MM.1S (cell line): Measurements from ENCODE around the gene TMBIM4.
A peak's percentile ranks its signal among the peaks of the same experiment; 100 is the strongest.

Source experiments
- DNase-seq: peaks from one replicate; pipeline ENCODE4 v3.0.0-alpha.2; 2015
- H2AFZ ChIP-seq: fragments of 300-600 bp; sonication (generic); 2 replicates; pipeline ENCODE4 v1.6.0; 2016; ENCODE audit warnings: antibody characterized with exemption, low read length
- H3F3A ChIP-seq: fragments of 300-600 bp; sonication (generic); 2 replicates; pipeline ENCODE4 v1.6.1; 2016; ENCODE audit warnings: mild to moderate bottlenecking, antibody characterized with exemption, low read length, moderate library complexity, mixed read lengths; ENCODE audit not compliant: insufficient read depth
- H3K27ac ChIP-seq: fragments of 300-600 bp; sonication (generic); 2 replicates; pipeline ENCODE4 v1.5.1; 2016; ENCODE audit warnings: mild to moderate bottlenecking, low read length
- H3K27me3 ChIP-seq: fragments of 300-600 bp; sonication (generic); replicated peaks from 2 replicates; pipeline ENCODE4 v1.6.0; 2016; ENCODE audit warnings: low read length; ENCODE audit not compliant: insufficient read depth
- H3K36me3 ChIP-seq: fragments of 300-600 bp; sonication (generic); replicated peaks from 2 replicates; pipeline ENCODE4 v1.6.1; 2016; ENCODE audit warnings: mild to moderate bottlenecking, low read length, mixed read lengths; ENCODE audit not compliant: insufficient read depth
- H3K4me1 ChIP-seq: fragments of 300-600 bp; sonication (generic); 2 replicates; pipeline ENCODE4 v1.6.1; 2016; ENCODE audit warnings: low read length, mixed read lengths
- H3K4me2 ChIP-seq: fragments of 300-600 bp; sonication (generic); 2 replicates; pipeline ENCODE4 v1.6.0; 2016; ENCODE audit warnings: low read depth, low read length
- H3K4me3 ChIP-seq: fragments of 300-600 bp; sonication (generic); 2 replicates; pipeline ENCODE4 v1.5.1; 2016; ENCODE audit warnings: low read length, mixed read lengths
- H3K79me2 ChIP-seq: fragments of 300-600 bp; sonication (generic); 2 replicates; pipeline ENCODE4 v1.6.1; 2016; ENCODE audit warnings: mixed run types, low read length, mixed read lengths
- H3K9ac ChIP-seq: fragments of 300-600 bp; sonication (generic); 2 replicates; pipeline ENCODE4 v1.6.1; 2016; ENCODE audit warnings: low read length, mixed read lengths
- H3K9me2 ChIP-seq: fragments of 300-600 bp; sonication (generic); replicated peaks from 2 replicates; pipeline ENCODE4 v1.6.1; 2016; ENCODE audit warnings: mild to moderate bottlenecking, low read length, mixed read lengths; ENCODE audit not compliant: insufficient read depth
- H3K9me3 ChIP-seq: fragments of 300-600 bp; sonication (generic); replicated peaks from 2 replicates; pipeline ENCODE4 v1.6.1; 2016; ENCODE audit warnings: mild to moderate bottlenecking, low read length, mixed read lengths; ENCODE audit not compliant: insufficient read depth
- H4K20me1 ChIP-seq: fragments of 300-600 bp; sonication (generic); 2 replicates; pipeline ENCODE4 v1.6.1; 2016; ENCODE audit warnings: mild to moderate bottlenecking, low read length, moderate library complexity, mixed read lengths; ENCODE audit not compliant: insufficient read depth
- CTCF ChIP-seq: fragments of 300-600 bp; sonication (generic); IDR thresholded peaks from 2 replicates; pipeline ENCODE4 v1.5.1; 2016; ENCODE audit warnings: antibody characterized with exemption, low read length, mixed read lengths
- EZH2 ChIP-seq: fragments of 300-600 bp; sonication (generic); optimal IDR thresholded peaks from 2 replicates; pipeline ENCODE3; 2017; ENCODE audit warnings: low read depth, mild to moderate bottlenecking, antibody characterized with exemption, low read length, mixed read lengths
- EZH2phosphoT487 ChIP-seq: fragments of 300-600 bp; sonication (generic); IDR thresholded peaks from 2 replicates; pipeline ENCODE4 v1.6.1; 2018; ENCODE audit warnings: antibody characterized with exemption, low read length

TMBIM4 gene

GRCh38 chr12:66139328-66139727 lies 30.5 kb downstream of the TMBIM4 start:
- TF ChIP-seq CTCF (no peak), EZH2phosphoT487 (no peak), EZH2 (no peak)
- H3K27me3 ChIP-seq: no peaks in the 10 kb centered on the region
- no peak overlapping the region for H2AFZ ChIP-seq
- no peaks in the 10 kb centered on the region for H3K9me3 ChIP-seq
- no peak for DNase-seq
- H3K9ac ChIP-seq: no peak overlapping the region
- H3K79me2 ChIP-seq: no peaks in the 10 kb centered on the region
- no peaks in the 10 kb centered on the region for H3K4me1 ChIP-seq
- H3K36me3 ChIP-seq: peaks cover 4% of the 10 kb centered on the region; the same call in 1 of the 2 replicates
- no peaks in the 10 kb centered on the region for H4K20me1 ChIP-seq
- no peak overlapping the region for H3K4me2 ChIP-seq
- no peaks in the 10 kb centered on the region for H3F3A ChIP-seq
- H3K9me2 ChIP-seq: no peaks in the 10 kb centered on the region
- no peak overlapping the region for H3K4me3 ChIP-seq
- no peak overlapping the region for H3K27ac ChIP-seq

GRCh38 chr12:66137937-66138336 lies 31.9 kb downstream of the TMBIM4 start:
- no peaks in the 10 kb centered on the region for H3K9me3 ChIP-seq
- TF ChIP-seq EZH2: no peak
- TF ChIP-seq CTCF: no peak
- TF ChIP-seq EZH2phosphoT487: no peak
- H2AFZ ChIP-seq: no peak overlapping the region
- no peak overlapping the region for H3K4me2 ChIP-seq
- H3K27me3 ChIP-seq: no peaks in the 10 kb centered on the region
- peaks cover under 1% of the 10 kb centered on the region; the same call in 1 of the 2 replicates for H3K79me2 ChIP-seq
- no peak overlapping the region for H3K4me3 ChIP-seq
- no peaks in the 10 kb centered on the region for H4K20me1 ChIP-seq
- H3K9me2 ChIP-seq: no peaks in the 10 kb centered on the region
- H3K9ac ChIP-seq: no peak overlapping the region
- H3F3A ChIP-seq: no peaks in the 10 kb centered on the region
- H3K4me1 ChIP-seq: no peaks in the 10 kb centered on the region
- peaks cover 4% of the 10 kb centered on the region; the same call in 1 of the 2 replicates for H3K36me3 ChIP-seq
- no peak overlapping the region for H3K27ac ChIP-seq
- DNase-seq: no peak

GRCh38 chr12:66132408-66132807 lies 37.4 kb downstream of the TMBIM4 start:
- Histone ChIP-seq H3K27ac (no peak overlapping the region), H3K36me3 (peaks cover 11% of the 10 kb centered on the region), H3K9me2 (no peaks in the 10 kb centered on the region), H3K9me3 (no peaks in the 10 kb centered on the region), H3K9ac (no peak overlapping the region), H3K79me2 (peaks cover 51% of the 10 kb centered on the region), H3F3A (0 out of 2 replicates have a peak, but pooled peaks cover 16% of the 10 kb centered on the region), H3K27me3 (no peaks in the 10 kb centered on the region), H4K20me1 (no peaks in the 10 kb centered on the region), H3K4me3 (no peak overlapping the region), H3K4me1 (peaks cover 12% of the 10 kb centered on the region), H2AFZ (no peak overlapping the region), H3K4me2 (peak overlapping the region; percentile 81; the same call in 1 of the 2 replicates)
- TF ChIP-seq EZH2 (no peak), CTCF (no peak), EZH2phosphoT487 (no peak)
- DNase-seq: no peak
